T follicular helper cell (primary cell): Measurements from ENCODE around the gene MYF6.
"Not testable (repeated sequence)": the region's sequence is repeated elsewhere in the genome, so short reads cannot be mapped to it uniquely, and the experiment has no call there.

Source experiments
- DNase-seq: peaks from one replicate; pipeline ENCODE4 v3.0.0-alpha.2; 2020; ENCODE audit warnings: low read depth
- total RNA-seq, 2 experiments: gene quantifications; one replicate each; lab custom pipeline; 2026; lab: John Stamatoyannopoulos, UW

The MYF6 gene
- total RNA-seq: 0 reads per million in 2 experiments

GRCh38 chr12:80707126-80707829, at the start of gene MYF6:
Gene MYF6 (plus strand): TSS chr12:80707634. CDS start chr12:80707720, 86 bp downstream.
- no peak for DNase-seq

- no peak for DNase-seq
These were observed 47.8 kb upstream of the MYF6 start for GRCh38 chr12:80659512-80660063.

- no peak for DNase-seq
These were observed 44.8 kb upstream of the MYF6 start for GRCh38 chr12:80662586-80662985.

GRCh38 chr12:80670214-80670613, 37.2 kb upstream of the MYF6 start:
- no peak for DNase-seq

GRCh38 chr12:80676042-80676636, 31.3 kb upstream of the MYF6 start:
- DNase-seq: not testable (repeated sequence)

GRCh38 chr12:80676856-80677255, 30.6 kb upstream of the MYF6 start:
- no peak for DNase-seq

GRCh38 chr12:80677994-80678393, 29.4 kb upstream of the MYF6 start:
- DNase-seq: no peak

GRCh38 chr12:80679346-80680131, 27.9 kb upstream of the MYF6 start:
- DNase-seq: no peak

GRCh38 chr12:80681287-80681686, 26.1 kb upstream of the MYF6 start:
- DNase-seq: no peak

- DNase-seq: no peak
These were observed 25.6 kb upstream of the MYF6 start for GRCh38 chr12:80681786-80682185.

- no peak for DNase-seq
These were observed 23.3 kb upstream of the MYF6 start for GRCh38 chr12:80684077-80684495.

- DNase-seq: no peak
These were observed 17.3 kb upstream of the MYF6 start for GRCh38 chr12:80690090-80690489.

- DNase-seq: no peak
These were observed 16.9 kb upstream of the MYF6 start for GRCh38 chr12:80690513-80690912.

- DNase-seq: no peak
These were observed 15.3 kb upstream of the MYF6 start for GRCh38 chr12:80692114-80692513.

GRCh38 chr12:80697270-80697887, 10.1 kb upstream of the MYF6 start:
- no peak for DNase-seq

- DNase-seq: no peak
These were observed 9.2 kb upstream of the MYF6 start for GRCh38 chr12:80698256-80698655.

GRCh38 chr12:80698847-80699542, 8.4 kb upstream of the MYF6 start:
- no peak for DNase-seq

- DNase-seq: no peak
These were observed 7.1 kb upstream of the MYF6 start for GRCh38 chr12:80700327-80700726.

- no peak for DNase-seq
These were observed 6.0 kb upstream of the MYF6 start for GRCh38 chr12:80701388-80701787.

- DNase-seq: no peak
These were observed 4.3 kb upstream of the MYF6 start for GRCh38 chr12:80702889-80703805.
